ENCODE results near the gene CHRNA4.

CHRNA4 gene

GRCh38 chr20:63331741-63332400 lies 29.3 kb downstream of the CHRNA4 start:
- no peak overlapping the region for H2AK5ac ChIP-seq (ENCODE audit: low read length)
- H3K9ac ChIP-seq (ENCODE audit: low read length), result no peak overlapping the region
- H4K8ac ChIP-seq (ENCODE audit: low read depth, low read length), result no peak overlapping the region
- no peaks in the 10 kb centered on the region for H3K79me2 ChIP-seq (ENCODE audit: control insufficient read depth, insufficient read depth, low read length, poor library complexity)
- H3K27me3 ChIP-seq (ENCODE audit: insufficient read depth, low read length), result no peaks in the 10 kb centered on the region
- no peak overlapping the region for H4K91ac ChIP-seq (ENCODE audit: low read depth, low read length)
- no peak overlapping the region for H3K4ac ChIP-seq (ENCODE audit: low read depth, low read length)
- peaks cover 17% of the 10 kb centered on the region for H3K9me3 ChIP-seq (ENCODE audit: insufficient read depth, low read depth, low read length)
- no peak overlapping the region for H3K18ac ChIP-seq (ENCODE audit: low read length)
- H2BK120ac ChIP-seq (ENCODE audit: insufficient read depth, low read length, poor library complexity), result no peak overlapping the region
- peak in 1 of 2 donors; percentile 8 for DNase-seq
- H3K14ac ChIP-seq (ENCODE audit: low read length), result no peak overlapping the region
- no peak overlapping the region for H2BK5ac ChIP-seq (ENCODE audit: low read depth, low read length, poor library complexity)
- H3K27ac ChIP-seq (ENCODE audit: low read depth, low read length), result no peak overlapping the region
- H3K23ac ChIP-seq (ENCODE audit: low read length), result no peak overlapping the region
- H3K79me1 ChIP-seq (ENCODE audit: low read length), result no peaks in the 10 kb centered on the region
- H2AFZ ChIP-seq (ENCODE audit: insufficient read depth, low read length, poor library complexity), result no peak overlapping the region
- H3K36me3 ChIP-seq (ENCODE audit: control insufficient read depth in 1 of 2, insufficient read depth in 2 of 2, low read length in 2 of 2), result no peaks in the 10 kb centered on the region
- no peak overlapping the region for H2BK12ac ChIP-seq (ENCODE audit: low read length)
- no peak overlapping the region for H3K4me3 ChIP-seq (ENCODE audit: low read depth, low read length)
- H3K4me2 ChIP-seq (ENCODE audit: low read length), result no peak overlapping the region
- H3K4me1 ChIP-seq (ENCODE audit: control insufficient read depth in 1 of 2, insufficient read depth in 2 of 2, low read length in 2 of 2), result no peaks in the 10 kb centered on the region
- no CpG with 5 or more reads among the region's 8 CpGs for WGBS (ENCODE audit: extremely low coverage, insufficient coverage, insufficient read length)
- no peak overlapping the region for H4K12ac ChIP-seq (ENCODE audit: low read depth, low read length)

GRCh38 chr20:63330940-63331339 lies 30.2 kb downstream of the CHRNA4 start:
- WGBS (ENCODE audit: extremely low coverage, insufficient coverage, insufficient read length), result no CpG with 5 or more reads among the region's 13 CpGs
- H3K23ac ChIP-seq (ENCODE audit: low read length), result no peak overlapping the region
- H4K8ac ChIP-seq (ENCODE audit: low read depth, low read length), result no peak overlapping the region
- no peak overlapping the region for H3K9ac ChIP-seq (ENCODE audit: low read length)
- no peak overlapping the region for H2BK120ac ChIP-seq (ENCODE audit: insufficient read depth, low read length, poor library complexity)
- no peaks in the 10 kb centered on the region for H3K27me3 ChIP-seq (ENCODE audit: insufficient read depth, low read length)
- H3K4ac ChIP-seq (ENCODE audit: low read depth, low read length), result no peak overlapping the region
- H3K27ac ChIP-seq (ENCODE audit: low read depth, low read length), result no peak overlapping the region
- no peak overlapping the region for H4K12ac ChIP-seq (ENCODE audit: low read depth, low read length)
- H4K91ac ChIP-seq (ENCODE audit: low read depth, low read length), result no peak overlapping the region
- no peaks in the 10 kb centered on the region for H3K79me2 ChIP-seq (ENCODE audit: control insufficient read depth, insufficient read depth, low read length, poor library complexity)
- H2AK5ac ChIP-seq (ENCODE audit: low read length), result no peak overlapping the region
- H3K9me3 ChIP-seq (ENCODE audit: insufficient read depth, low read depth, low read length), result peaks cover 20% of the 10 kb centered on the region
- no peaks in the 10 kb centered on the region for H3K79me1 ChIP-seq (ENCODE audit: low read length)
- H2BK5ac ChIP-seq (ENCODE audit: low read depth, low read length, poor library complexity), result no peak overlapping the region
- H3K14ac ChIP-seq (ENCODE audit: low read length), result no peak overlapping the region
- no peak overlapping the region for H2AFZ ChIP-seq (ENCODE audit: insufficient read depth, low read length, poor library complexity)
- no peak overlapping the region for H3K4me2 ChIP-seq (ENCODE audit: low read length)
- no peak for DNase-seq
- no peaks in the 10 kb centered on the region for H3K4me1 ChIP-seq (ENCODE audit: control insufficient read depth in 1 of 2, insufficient read depth in 2 of 2, low read length in 2 of 2)
- no peak overlapping the region for H2BK12ac ChIP-seq (ENCODE audit: low read length)
- H3K36me3 ChIP-seq (ENCODE audit: control insufficient read depth in 1 of 2, insufficient read depth in 2 of 2, low read length in 2 of 2), result no peaks in the 10 kb centered on the region
- no peak overlapping the region for H3K18ac ChIP-seq (ENCODE audit: low read length)
- H3K4me3 ChIP-seq (ENCODE audit: low read depth, low read length), result no peak overlapping the region

- Histone ChIP-seq H4K91ac (ENCODE audit: low read depth, low read length) (no peak overlapping the region), H3K36me3 (ENCODE audit: control insufficient read depth in 1 of 2, insufficient read depth in 2 of 2, low read length in 2 of 2) (no peaks in the 10 kb centered on the region), H3K14ac (ENCODE audit: low read length) (no peak overlapping the region), H2AK5ac (ENCODE audit: low read length) (no peak overlapping the region), H3K23ac (ENCODE audit: low read length) (no peak overlapping the region), H3K4ac (ENCODE audit: low read depth, low read length) (no peak overlapping the region), H3K27me3 (ENCODE audit: insufficient read depth, low read length) (no peaks in the 10 kb centered on the region), H3K79me1 (ENCODE audit: low read length) (no peaks in the 10 kb centered on the region), H4K8ac (ENCODE audit: low read depth, low read length) (no peak overlapping the region), H2AFZ (ENCODE audit: insufficient read depth, low read length, poor library complexity) (no peak overlapping the region), H2BK12ac (ENCODE audit: low read length) (no peak overlapping the region), H3K4me1 (ENCODE audit: control insufficient read depth in 1 of 2, insufficient read depth in 2 of 2, low read length in 2 of 2) (no peaks in the 10 kb centered on the region), H3K4me2 (ENCODE audit: low read length) (no peak overlapping the region), H4K12ac (ENCODE audit: low read depth, low read length) (no peak overlapping the region), H3K4me3 (ENCODE audit: low read depth, low read length) (no peak overlapping the region), H3K18ac (ENCODE audit: low read length) (no peak overlapping the region), H3K9me3 (ENCODE audit: insufficient read depth, low read depth, low read length) (peaks cover 20% of the 10 kb centered on the region), H2BK120ac (ENCODE audit: insufficient read depth, low read length, poor library complexity) (no peak overlapping the region), H3K79me2 (ENCODE audit: control insufficient read depth, insufficient read depth, low read length, poor library complexity) (no peaks in the 10 kb centered on the region), H3K9ac (ENCODE audit: low read length) (no peak overlapping the region), H2BK5ac (ENCODE audit: low read depth, low read length, poor library complexity) (no peak overlapping the region), H3K27ac (ENCODE audit: low read depth, low read length) (no peak overlapping the region)
- WGBS (ENCODE audit: extremely low coverage, insufficient coverage, insufficient read length), result no CpG with 5 or more reads among the region's 20 CpGs
- no peak for DNase-seq
Observed at GRCh38 chr20:63330084-63330760, 30.9 kb downstream of the CHRNA4 start.

- no peaks in the 10 kb centered on the region for H3K4me1 ChIP-seq (ENCODE audit: control insufficient read depth in 1 of 2, insufficient read depth in 2 of 2, low read length in 2 of 2)
- no peak overlapping the region for H3K4me3 ChIP-seq (ENCODE audit: low read depth, low read length)
- no peaks in the 10 kb centered on the region for H3K79me1 ChIP-seq (ENCODE audit: low read length)
- peaks cover 16% of the 10 kb centered on the region for H3K9me3 ChIP-seq (ENCODE audit: insufficient read depth, low read depth, low read length)
- H4K91ac ChIP-seq (ENCODE audit: low read depth, low read length), result no peak overlapping the region
- WGBS (ENCODE audit: extremely low coverage, insufficient coverage, insufficient read length), result no CpG with 5 or more reads among the region's 18 CpGs
- no peak overlapping the region for H3K14ac ChIP-seq (ENCODE audit: low read length)
- no peak overlapping the region for H3K27ac ChIP-seq (ENCODE audit: low read depth, low read length)
- no peak overlapping the region for H3K18ac ChIP-seq (ENCODE audit: low read length)
- H2AFZ ChIP-seq (ENCODE audit: insufficient read depth, low read length, poor library complexity), result no peak overlapping the region
- no peak overlapping the region for H2AK5ac ChIP-seq (ENCODE audit: low read length)
- no peaks in the 10 kb centered on the region for H3K79me2 ChIP-seq (ENCODE audit: control insufficient read depth, insufficient read depth, low read length, poor library complexity)
- no peak for DNase-seq
- H4K12ac ChIP-seq (ENCODE audit: low read depth, low read length), result no peak overlapping the region
- H3K4ac ChIP-seq (ENCODE audit: low read depth, low read length), result no peak overlapping the region
- H3K23ac ChIP-seq (ENCODE audit: low read length), result no peak overlapping the region
- no peaks in the 10 kb centered on the region for H3K36me3 ChIP-seq (ENCODE audit: control insufficient read depth in 1 of 2, insufficient read depth in 2 of 2, low read length in 2 of 2)
- no peak overlapping the region for H3K9ac ChIP-seq (ENCODE audit: low read length)
- no peak overlapping the region for H2BK12ac ChIP-seq (ENCODE audit: low read length)
- H2BK5ac ChIP-seq (ENCODE audit: low read depth, low read length, poor library complexity), result no peak overlapping the region
- no peak overlapping the region for H2BK120ac ChIP-seq (ENCODE audit: insufficient read depth, low read length, poor library complexity)
- H3K27me3 ChIP-seq (ENCODE audit: insufficient read depth, low read length), result no peaks in the 10 kb centered on the region
- no peak overlapping the region for H4K8ac ChIP-seq (ENCODE audit: low read depth, low read length)
- H3K4me2 ChIP-seq (ENCODE audit: low read length), result no peak overlapping the region
Observed at GRCh38 chr20:63329331-63330083, 31.6 kb downstream of the CHRNA4 start.
